CD4-positive, alpha-beta T cell treated with Interleukin-6 for 4 hours (primary cell): Measurements from ENCODE around the gene FAM72C.
"Not testable (repeated sequence)": the region's sequence is repeated elsewhere in the genome, so short reads cannot be mapped to it uniquely, and the experiment has no call there.

Source experiments
- DNase-seq: peaks from one replicate; pipeline ENCODE4 v3.0.0-alpha.2; 2020; ENCODE audit warnings: mixed read lengths

FAM72C gene

DNA sequence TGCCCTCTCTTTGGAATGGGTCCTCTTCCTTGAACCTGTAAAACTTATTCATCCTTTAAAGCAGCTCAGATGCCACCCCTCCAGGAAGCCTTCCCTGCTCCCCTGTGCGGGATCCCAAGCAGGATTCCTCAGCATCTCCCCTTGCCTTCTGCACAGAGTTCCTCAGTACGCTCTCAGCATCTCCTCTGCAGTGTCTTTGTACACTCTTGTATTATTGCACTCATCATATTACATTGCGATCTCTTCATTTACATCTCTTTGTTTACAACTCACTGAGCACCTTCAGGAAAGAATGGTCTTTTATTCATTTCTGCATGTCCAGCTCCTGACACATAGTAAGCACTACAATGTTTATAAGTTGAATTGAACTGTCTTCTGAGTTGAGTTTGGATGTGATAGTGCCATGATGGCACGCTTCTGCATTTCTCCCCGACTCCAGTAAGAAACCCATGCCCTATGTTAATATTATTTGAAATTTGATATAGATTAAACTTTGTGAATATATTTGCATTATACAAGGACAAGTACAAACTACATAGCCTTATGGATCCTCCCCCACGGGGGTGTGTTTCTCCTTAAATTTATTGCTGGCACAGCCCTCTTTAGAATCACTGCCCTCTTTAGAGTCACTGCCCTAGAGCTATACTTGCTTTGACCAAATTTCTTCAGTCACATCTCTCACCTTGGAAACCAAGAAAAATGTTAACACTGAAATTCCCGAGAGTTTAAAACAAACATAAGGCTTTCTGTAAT, 13.1 kb upstream of the FAM72C start:
- not testable (repeated sequence) for DNase-seq

DNA sequence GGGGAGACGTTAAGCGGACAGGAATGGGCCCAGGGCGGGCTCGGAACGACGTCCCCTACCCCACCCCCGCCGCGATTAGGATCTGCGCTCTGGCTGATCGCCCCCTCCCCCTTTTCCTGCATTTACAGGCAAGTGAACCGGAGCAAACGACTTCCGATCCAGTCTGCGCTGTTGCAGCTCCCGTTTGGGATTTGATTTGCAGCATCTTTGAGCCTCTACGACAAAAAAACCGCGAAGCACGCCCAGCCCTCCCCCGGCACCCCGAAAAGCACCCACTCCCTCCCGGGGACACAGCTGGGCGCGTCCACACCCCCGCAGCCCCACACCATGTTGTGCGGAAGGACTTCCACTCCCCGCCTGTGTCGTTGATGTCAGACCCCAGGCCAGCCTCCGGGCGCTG, 2.6 kb upstream of the FAM72C start:
- not testable (repeated sequence) for DNase-seq

DNA sequence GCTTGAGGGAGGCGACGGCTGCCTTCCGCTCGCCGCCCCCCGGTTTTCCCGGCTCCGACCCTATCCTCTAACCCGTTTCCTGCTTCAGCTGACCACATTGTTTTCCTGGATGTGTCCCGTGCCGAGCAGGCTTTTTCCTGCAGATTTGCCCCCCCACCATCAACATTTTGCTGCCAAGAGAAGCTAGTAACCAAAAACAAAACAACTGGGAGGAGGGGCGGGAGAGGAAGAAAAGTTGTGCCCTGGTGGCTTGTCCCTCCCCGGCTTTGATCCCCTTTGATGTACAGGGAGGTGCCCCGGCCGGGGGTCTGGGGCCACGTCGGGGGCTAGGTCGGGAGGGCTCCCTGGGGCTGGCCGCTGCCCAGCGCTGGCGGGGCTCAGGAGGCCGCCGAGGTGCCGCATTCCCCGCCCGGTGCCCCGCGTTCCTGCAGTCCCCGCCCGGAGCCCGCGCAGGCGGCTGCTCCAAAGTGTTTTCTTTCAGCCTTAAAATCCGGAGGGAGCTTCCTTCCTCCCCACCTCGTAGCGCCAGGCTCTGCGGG, 2.2 kb upstream of the FAM72C start:
- not testable (repeated sequence) for DNase-seq

DNA sequence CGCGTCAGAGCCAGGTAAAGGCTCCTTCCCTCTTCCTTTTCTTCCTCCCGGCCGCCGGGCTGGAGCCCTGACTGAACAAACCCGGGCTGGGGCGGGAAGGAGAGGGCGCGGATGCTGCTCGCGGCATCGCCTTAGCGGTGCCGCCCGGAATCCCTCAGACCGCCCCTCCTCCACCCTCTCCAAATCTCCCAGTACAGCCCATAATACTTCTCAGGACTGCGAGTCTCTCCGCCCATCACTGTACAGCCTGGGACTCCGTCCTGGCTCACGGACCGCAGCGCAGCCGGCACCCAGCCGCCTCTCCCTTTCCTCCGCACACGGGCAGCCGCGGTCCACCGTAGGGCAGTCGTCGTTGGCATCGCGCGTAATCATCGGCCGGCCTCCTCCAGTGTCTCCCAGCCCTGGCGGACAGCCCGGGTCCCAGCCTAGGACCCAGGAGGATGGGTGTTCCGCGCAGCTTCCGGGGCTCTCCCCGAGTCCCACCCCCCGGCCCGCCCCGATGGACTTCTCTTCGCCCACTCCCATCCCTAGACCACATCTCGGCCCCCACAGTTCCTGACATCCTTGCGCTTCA, 1.1 kb upstream of the FAM72C start:
- DNase-seq = not testable (repeated sequence)

DNA sequence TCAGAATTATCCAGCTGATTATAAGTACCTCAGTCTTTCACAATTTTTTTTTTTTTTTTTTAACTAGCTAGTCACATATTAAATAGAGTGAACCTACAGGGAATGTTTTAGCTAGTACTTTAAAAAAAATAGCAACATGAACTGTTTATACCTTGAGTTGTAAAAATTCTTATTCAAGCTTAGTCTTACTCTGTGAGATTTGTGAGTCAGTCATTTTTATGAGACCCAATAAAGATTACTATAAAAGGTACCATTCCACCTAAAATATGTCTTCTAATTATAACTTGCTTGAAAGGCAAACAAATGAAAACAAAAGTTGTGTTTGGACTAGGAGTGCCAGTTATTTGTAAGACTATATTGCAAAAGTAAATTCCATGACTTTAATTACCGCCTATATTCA, 5.9 kb downstream of the FAM72C start:
- not testable (repeated sequence) for DNase-seq

DNA sequence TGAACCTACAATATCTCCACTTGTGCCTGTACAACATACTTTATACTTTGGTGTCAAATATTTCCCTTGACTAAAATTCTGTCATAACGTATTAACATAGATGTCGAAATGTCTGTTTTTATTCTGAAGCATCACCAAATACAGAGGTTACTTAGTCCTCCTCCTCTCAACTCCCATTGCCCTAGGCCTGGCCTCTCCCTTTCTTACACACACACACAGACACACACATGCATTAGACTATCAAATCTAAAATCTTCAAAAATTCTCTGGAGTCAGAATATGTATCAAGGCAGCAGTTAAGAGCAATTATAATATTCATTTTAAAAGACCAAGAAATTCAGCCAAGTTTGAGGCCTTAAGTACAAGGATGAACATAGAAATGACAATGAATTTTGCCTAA, 7.5 kb downstream of the FAM72C start:
- DNase-seq = not testable (repeated sequence)

DNA sequence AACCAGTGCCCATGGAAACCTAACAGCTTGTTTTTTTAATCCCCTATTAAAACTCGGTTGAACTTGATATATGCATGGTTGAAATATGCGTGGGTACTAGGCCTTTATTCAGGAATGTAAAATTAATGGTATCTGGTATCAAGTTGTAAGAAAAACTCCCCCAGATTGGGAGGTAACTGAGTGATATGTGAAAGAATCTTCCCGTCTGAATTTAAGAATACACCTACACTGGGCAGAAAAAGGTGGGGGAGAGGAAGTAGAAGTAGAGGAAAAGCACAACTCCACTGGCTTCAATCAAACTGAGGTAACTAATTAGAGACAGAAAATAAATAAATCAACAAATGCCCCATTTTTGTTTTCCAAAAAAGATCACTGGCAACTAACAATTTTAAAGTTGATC, 15.9 kb downstream of the FAM72C start:
- not testable (repeated sequence) for DNase-seq

DNA sequence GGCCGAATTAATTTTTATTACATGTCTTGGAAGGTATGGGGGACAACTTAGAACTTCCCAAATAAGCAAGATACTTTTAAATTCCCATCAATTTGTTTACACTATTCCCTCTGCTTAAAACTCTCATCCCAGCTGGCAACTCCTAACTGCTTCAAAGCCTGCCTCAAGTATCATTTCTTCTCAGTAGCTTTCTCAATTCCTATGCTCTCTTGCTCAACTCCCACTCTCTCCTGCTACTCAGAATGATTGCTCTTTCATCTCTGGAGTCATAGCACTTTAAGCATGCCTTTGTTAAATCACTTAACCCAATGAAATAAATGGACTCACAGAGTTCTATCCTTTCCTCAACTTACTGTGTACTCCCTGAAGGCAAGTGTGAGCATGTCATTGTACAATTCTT, 18.9 kb downstream of the FAM72C start:
- not testable (repeated sequence) for DNase-seq

DNA sequence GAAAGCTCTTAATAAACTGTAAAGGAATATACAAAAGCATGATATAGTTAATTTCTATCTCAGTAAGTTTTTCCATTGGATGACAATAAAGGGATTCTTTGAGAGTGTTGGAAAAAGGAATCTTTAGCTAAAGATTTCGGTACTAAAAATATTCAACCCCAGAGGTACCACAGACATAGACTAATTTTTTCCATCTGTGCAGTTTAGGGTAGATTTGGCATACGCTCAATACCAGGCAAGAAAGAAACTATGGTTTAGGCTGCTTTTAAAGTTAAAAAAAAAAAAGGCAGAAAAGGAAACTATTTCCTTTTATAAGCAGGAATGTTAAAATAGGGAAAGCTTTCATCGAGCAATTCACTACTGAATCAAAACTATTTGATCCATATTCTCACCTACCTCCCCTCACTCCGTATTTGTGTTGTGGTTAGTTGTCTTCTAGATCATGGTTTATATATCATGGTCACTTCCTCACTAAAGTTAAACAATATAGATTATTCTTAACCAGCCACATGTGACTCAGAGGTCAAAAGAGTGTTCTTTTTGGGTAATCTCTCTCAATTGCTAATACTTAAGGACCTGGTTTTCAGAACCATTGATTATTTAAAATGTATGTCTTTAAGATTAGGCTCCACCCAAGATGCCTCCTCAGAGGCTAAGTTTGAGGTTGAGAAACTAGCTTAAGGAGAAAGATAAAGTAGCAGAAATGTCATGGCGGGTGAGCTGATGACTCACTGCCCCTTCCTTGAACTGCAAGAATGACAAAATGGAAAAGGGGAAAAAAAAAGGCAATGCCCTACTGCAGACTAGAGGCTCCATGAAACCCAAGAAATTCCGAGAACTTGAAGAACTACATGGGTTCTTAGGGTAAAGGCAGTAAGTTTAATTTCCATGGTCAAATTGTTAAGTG, 20.0 kb downstream of the FAM72C start:
- DNase-seq = not testable (repeated sequence)

DNA sequence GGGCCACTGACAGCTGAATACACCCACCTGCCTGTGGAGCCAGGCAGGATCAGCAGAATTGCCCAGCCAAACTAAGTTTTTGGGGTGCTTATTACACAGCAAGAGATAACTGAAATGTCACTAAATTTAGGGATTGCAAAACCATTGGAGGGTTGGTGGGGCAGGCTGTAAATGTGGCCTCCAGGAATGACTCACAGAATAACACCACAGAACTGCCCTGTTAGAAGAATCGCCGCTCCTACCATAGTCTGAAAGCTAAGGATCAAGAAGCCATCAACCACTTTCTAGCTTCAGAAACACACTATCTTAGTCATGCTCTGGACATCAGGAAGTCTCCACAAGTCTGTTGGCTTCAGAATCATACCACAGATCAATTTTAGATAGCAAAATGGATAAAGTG, 24.0 kb downstream of the FAM72C start:
- not testable (repeated sequence) for DNase-seq

DNA sequence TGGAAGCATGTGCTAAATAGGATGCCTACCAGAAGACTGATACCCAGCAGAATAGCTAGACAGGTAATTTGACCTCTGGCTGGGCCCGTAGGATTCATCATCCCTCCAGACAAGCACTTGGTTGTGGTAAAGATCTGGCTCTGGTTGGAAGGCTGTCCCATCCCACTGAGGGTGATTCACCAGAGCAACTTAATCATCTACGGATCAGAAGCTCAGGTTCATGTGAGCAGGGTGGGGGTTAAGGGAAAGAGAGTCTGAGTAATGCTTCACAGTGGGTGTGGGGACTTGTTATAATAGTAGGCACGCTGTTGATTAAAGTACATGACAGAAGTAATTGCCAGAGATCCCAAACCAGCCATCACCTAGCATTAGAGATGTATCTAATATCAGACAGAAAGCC, 26.5 kb downstream of the FAM72C start:
- DNase-seq = not testable (repeated sequence)

DNA sequence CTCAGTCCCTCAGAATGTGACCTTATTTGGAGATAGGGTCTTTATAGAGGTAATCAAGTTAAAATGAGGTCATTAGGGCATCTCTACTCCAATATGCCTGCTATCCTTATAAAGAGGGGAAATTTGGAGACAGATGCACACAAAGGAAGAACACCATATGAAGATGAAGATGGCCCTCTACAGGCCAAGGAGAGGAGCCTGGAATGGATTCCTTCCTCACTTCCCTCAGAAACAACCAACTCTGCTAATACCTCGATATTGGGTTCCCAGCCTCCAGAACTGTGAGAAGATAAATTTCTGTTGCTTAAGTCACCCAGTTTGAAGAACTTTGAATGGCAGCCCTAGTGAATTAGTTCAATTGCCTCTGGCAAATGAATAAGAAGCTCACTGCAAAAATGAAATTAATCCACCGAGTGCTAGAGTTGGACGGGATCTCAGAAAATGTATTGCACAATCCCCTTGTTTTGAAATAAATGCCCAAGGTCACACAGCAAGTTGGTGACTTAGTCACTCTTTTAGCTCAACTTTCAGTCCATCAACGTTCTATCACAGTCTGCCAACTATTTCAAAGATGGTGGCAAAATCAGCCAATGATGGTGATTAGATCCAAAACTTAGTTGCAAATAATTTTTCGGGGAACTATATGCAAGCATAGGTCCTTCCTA, 27.1 kb downstream of the FAM72C start:
- not testable (repeated sequence) for DNase-seq

DNA sequence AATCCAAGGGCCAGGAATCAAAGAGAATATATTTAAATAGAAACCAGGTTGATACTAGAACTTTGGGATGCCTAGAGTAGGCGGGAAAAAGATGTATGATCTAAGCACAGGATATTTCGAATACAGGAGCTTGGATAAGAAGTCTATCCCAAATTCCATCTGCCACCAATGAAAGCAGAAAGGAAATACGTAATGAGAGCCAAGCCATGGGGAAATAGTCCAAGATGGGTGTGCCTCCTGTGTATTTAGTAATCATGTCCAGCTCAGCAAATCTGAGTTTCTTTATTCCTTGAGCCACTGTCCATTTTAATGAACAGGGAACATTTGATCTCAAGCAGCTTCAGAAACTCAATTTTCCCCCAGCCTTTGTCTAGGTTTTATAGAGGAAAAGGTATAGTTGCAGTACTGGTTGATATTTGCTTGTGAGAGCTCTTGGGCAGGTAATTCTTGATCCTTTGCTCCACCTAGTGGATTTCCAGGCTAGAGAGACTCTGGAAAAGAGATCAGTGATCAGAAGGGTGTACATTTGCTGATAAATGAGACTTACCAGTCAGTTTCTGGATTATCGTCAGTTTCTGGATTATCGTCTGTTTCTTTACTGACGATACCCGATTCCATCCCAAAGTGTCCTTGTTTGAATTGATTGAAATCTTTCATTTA, 28.3 kb downstream of the FAM72C start:
- DNase-seq = not testable (repeated sequence)

DNA sequence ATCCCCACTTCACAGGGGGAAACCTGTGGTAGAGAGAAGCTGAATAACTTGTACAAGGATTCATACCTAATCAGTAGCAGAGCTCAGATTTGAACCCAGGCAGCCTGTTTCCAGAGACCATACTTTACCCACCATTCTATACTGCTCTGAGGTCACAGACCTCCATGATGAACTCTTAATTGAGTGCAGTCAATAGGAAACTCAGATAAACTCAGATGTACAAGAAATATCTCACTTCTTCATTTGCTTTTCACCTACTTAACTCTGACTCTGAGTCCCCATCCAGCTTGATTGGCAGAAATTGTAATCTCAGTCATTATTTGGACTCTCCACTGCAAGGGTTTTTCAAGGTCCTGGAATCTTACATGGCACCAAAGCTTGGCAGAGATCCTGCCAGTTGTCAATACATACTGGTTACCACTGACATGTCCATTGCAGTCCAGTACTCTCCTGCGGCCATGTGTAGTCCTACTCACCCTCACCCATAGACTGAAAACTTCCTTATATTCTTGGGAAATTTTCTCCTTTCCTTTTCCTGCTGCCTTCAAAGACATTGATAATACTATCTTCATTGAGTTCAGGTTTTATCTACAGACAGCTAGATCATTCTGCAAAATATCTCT, 29.4 kb downstream of the FAM72C start:
- not testable (repeated sequence) for DNase-seq

DNA sequence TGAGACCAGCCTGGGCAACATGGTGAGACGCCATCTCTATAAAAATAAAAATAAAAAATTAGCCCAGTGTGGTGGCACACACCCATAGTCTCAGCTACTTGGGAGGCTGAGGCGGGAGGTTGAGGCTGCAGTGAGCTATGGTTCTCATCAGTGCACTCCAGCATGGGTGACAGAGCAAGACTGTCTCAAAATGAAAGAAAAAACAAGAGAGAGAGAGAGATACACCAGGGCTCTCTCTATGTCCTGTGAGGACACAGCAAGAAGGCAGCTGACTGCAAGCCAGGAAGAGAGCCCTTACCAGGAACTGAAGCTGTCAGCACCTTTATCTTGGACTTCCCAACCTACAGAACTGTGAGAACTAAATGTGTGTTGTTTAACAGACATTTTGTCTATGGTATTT, 32.1 kb downstream of the FAM72C start:
- DNase-seq = not testable (repeated sequence)

DNA sequence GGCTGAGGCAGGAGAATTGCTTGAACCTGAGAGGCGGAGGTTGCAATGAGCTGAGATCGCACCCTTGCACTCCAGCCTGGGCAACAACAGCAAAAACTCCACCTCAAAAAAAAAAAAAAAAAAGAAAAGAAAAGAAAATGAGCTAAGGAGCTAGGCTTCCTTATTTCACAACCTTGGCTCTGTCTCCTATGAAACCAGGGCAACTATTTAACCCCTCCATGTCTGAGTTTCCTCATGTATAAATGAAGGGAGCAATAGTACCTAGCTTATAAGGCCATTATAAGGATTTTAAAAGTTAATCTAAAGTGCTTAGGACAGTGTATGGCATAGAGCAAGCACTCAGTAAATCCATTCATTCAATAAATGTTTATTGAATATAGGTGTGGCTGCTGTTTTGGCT, 32.9 kb downstream of the FAM72C start:
- DNase-seq = not testable (repeated sequence)

DNA sequence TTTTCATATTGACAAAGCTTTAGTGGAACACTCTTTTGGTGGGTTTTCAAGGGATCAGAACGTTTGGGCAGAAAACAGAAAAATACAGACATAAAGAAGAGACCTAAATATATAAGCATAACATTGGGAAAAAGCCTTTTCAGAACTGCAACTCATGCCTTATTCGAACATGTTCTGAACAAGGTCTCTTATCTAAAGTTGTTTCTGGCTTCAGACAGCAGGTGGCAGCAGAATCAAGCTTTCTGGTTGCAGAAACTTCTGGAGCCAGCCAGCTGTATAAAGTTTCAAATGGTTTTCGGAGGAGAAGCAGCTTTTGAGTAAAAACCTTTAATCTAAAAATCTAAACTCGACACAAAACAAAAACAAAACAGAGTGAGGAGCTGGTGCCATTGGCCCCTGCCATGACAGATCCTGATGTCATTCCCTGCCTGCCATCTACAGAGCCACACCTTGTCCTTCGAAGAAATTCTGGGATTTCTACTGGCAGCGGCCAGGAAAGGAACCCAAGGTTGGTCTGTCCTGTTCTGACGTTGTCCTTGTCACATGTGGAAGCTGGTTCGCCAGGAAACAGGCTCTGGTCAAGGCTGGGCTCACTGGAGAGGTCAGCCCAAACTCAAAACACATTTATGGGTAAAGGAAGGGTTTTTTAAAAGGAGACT, 35.2 kb downstream of the FAM72C start:
- DNase-seq = not testable (repeated sequence)

DNA sequence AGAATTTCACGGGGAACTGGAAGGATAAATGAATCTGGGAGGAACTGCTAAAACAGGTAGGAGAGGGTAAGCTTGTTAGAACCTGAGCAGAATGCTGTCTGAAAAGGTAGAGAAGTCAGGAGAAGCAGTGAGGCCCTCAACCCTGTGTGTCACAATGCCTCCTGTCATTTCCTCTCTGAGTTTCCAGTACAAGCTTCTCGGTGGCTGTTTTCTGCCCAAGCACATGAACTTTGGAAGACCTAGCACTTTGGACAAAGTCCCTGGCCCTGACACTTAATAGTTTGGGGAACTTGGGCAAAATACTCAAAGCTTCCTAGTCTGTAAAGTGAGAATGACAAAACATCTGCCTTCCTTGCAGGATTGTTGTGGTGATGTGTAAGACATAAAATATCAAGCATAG, 52.7 kb downstream of the FAM72C start:
- DNase-seq = not testable (repeated sequence)

DNA sequence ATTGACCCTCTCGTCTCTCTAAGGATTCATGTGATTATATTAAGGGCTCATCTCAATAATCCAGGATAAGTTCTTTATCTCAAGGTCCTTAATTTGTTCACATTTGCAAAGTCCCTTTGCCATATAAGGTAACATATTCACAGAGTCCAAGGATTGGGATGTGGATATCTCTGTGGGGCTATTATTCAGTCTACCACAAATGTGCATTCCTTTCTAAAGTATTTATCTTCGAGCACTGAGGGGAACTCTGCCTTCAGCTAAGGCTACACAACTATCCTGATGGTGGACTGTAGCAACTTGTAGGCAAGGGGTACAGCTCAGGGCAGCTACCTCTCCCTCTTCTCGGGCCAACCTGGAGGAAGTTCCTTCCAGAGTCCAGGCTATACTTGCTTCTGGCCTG, 53.2 kb downstream of the FAM72C start:
- DNase-seq = not testable (repeated sequence)

DNA sequence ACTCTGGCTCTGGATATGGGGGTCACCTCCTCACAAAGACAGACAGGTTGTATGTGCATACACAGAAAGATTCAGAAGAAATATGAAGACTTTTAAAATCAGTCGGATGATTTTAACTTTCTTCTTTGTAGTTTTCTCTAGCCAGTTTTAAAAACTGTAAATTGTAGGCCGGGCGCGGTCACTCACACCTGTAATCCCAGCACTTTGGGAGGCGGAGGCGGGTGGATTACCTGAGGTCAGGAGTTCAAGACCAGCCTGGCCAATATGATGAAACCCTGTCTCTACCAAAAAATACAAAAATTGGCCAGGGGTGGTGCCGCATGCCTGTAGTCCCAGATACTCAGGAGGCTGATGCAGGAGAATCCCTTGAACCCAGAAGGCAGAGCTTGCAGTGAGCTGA, 58.1 kb downstream of the FAM72C start:
- DNase-seq = not testable (repeated sequence)
